ENCODE data around the gene AGAP1. TPM values are rescaled to one million over a fixed set of nuclear protein-coding genes. Genes with fewer than 3 reads are reported as not detected.

AGAP1 gene
- total and polyA plus RNA-seq, 2 donors (not counting 3 experiments of a cell fraction or from before 2014, with no cell fraction given): 10.2 to 20.9 TPM

- Histone ChIP-seq H3K4me2 (ENCODE audit: insufficient read depth, low read length) (no peak overlapping the region), H3K27ac (ENCODE audit: insufficient read depth, low read depth, low read length) (no peak overlapping the region), H2AFZ (ENCODE audit: low read depth, low read length) (no peak overlapping the region), H3K36me3 (ENCODE audit: control insufficient read depth in 2 of 2, extremely low read depth in 1 of 2, insufficient read depth in 2 of 2, low read length in 2 of 2) (no peaks in the 10 kb centered on the region), H3K4me1 (ENCODE audit: control insufficient read depth, extremely low read depth, insufficient read depth, low read length) (no peaks in the 10 kb centered on the region), H3K27me3 (ENCODE audit: control insufficient read depth in 2 of 2, insufficient read depth in 2 of 2, low read length in 2 of 2) (no peaks in the 10 kb centered on the region), H3K4me3 (replicated peaks in 1 of 3; ENCODE audit: insufficient read depth in 1 of 3, low read depth in 1 of 3, low read length in 3 of 3) (no peak overlapping the region), H4K20me1 (replicated peaks; ENCODE audit: control insufficient read depth, extremely low read depth, insufficient read depth, low read length) (no peaks in the 10 kb centered on the region), H3K9me1 (replicated peaks; ENCODE audit: control insufficient read depth, extremely low read depth, insufficient read depth, low read length) (no peaks in the 10 kb centered on the region), H3K9ac (replicated peaks; ENCODE audit: extremely low read depth, insufficient read depth, low read length) (no peak overlapping the region), H3K79me2 (ENCODE audit: control insufficient read depth, insufficient read depth, low read length) (no peaks in the 10 kb centered on the region), H3K9me3 (replicated peaks; ENCODE audit: control insufficient read depth, insufficient read depth, low read length) (no peaks in the 10 kb centered on the region)
- FAIRE-seq (no peak), DNase-seq (ENCODE audit: low read depth, low spot score) (no peak)
- ChIA-PET POLR2A (no interaction called here), CTCF (interaction anchor here (0.8 to 2.2 kb wide), 3 partner anchors 9 to 10 kb away, joined by 4 to 10 read pairs (median 10); no protein-coding TSS in a partner anchor)
- TF ChIP-seq FOS (IDR thresholded peaks at IDR 0.05; ENCODE audit: borderline replicate concordance, insufficient read depth, low read length): no peak
- no peak for TF ChIP-seq POLR2AphosphoS5 (IDR thresholded peaks at IDR 0.05; ENCODE audit: insufficient read depth, low read depth, low read length)
- TF ChIP-seq MYC (IDR thresholded peaks at IDR 0.05; ENCODE audit: low read depth, low read length): no peak
- no peak for TF ChIP-seq EZH2 (IDR thresholded peaks at IDR 0.05; ENCODE audit: borderline replicate concordance, low read depth, low read length, severe bottlenecking)
- TF ChIP-seq CTCF (IDR thresholded peaks at IDR 0.05; ENCODE audit: extremely low read depth in 1 of 2, insufficient read depth in 1 of 2, low read depth in 1 of 2, low read length in 2 of 2): no peak
- TF ChIP-seq GATA2 (IDR thresholded peaks at IDR 0.05; ENCODE audit: insufficient read depth, insufficient read length, low read depth, low read length): no peak
- no peak for TF ChIP-seq POLR2A (IDR thresholded peaks at IDR 0.05; ENCODE audit: low read depth, low read length)
- TF ChIP-seq, protein P1, sequence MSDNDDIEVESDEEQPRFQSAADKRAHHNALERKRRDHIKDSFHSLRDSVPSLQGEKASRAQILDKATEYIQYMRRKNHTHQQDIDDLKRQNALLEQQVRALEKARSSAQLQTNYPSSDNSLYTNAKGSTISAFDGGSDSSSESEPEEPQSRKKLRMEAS (IDR thresholded peaks at IDR 0.05; ENCODE audit: insufficient read depth, insufficient read length): no peak
- no peak for TF ChIP-seq JUN (IDR thresholded peaks at IDR 0.05; ENCODE audit: borderline replicate concordance, insufficient read depth, insufficient read length, low read depth)
- BruUV-seq (replicated peaks): no TSS peak
- dilution Hi-C loops (cut with MboI; ENCODE audit: extremely low pct_ligation_motif_present, low sequenced_read_pairs) (no loop called here), intact Hi-C loops (cut with micrococcal nuclease) (no loop called here)
These were observed 262.6 kb downstream of the AGAP1 start for GRCh38 chr2:235756491-235756890.

Data from endothelial cell of umbilical vein (primary cell).